Effector CD4-positive, alpha-beta T cell (primary cell): Measurements from ENCODE around the gene PAPOLB.

Source experiments
- DNase-seq: peaks from one replicate; pipeline ENCODE4 v3.0.0-alpha.2; 2020

Gene PAPOLB

GRCh38 chr7:4840079-4840501, 21.7 kb downstream of the PAPOLB start:
- DNase-seq: no peak

GRCh38 chr7:4838626-4839334, 23.1 kb downstream of the PAPOLB start:
- no peak for DNase-seq

GRCh38 chr7:4837803-4838625, 23.8 kb downstream of the PAPOLB start:
- DNase-seq: no peak

GRCh38 chr7:4837041-4837802, 24.6 kb downstream of the PAPOLB start:
- DNase-seq: no peak

- no peak for DNase-seq
Measured at GRCh38 chr7:4836206-4836661, 25.6 kb downstream of the PAPOLB start.

GRCh38 chr7:4835398-4836205, 26.2 kb downstream of the PAPOLB start:
- DNase-seq: no peak

GRCh38 chr7:4834601-4835397, 27.0 kb downstream of the PAPOLB start:
- no peak for DNase-seq

GRCh38 chr7:4833691-4834600, 27.9 kb downstream of the PAPOLB start:
- no peak for DNase-seq

- DNase-seq: no peak
Measured at GRCh38 chr7:4833176-4833575, 28.7 kb downstream of the PAPOLB start.

- DNase-seq: no peak
Measured at GRCh38 chr7:4832711-4833110, 29.1 kb downstream of the PAPOLB start.

- DNase-seq: no peak
Measured at GRCh38 chr7:4831723-4832495, 29.9 kb downstream of the PAPOLB start.

- DNase-seq: peak; percentile 20
Measured at GRCh38 chr7:4830176-4830575, 31.7 kb downstream of the PAPOLB start.

- no peak for DNase-seq
Measured at GRCh38 chr7:4828720-4829383, 33.0 kb downstream of the PAPOLB start.

GRCh38 chr7:4825081-4825480, 36.7 kb downstream of the PAPOLB start:
- DNase-seq: no peak

GRCh38 chr7:4824120-4824775, 37.6 kb downstream of the PAPOLB start:
- DNase-seq: no peak

GRCh38 chr7:4823441-4824119, 38.2 kb downstream of the PAPOLB start:
- no peak for DNase-seq

- DNase-seq: no peak
Measured at GRCh38 chr7:4822677-4823076, 39.2 kb downstream of the PAPOLB start.

GRCh38 chr7:4820967-4821471, 40.8 kb downstream of the PAPOLB start:
- DNase-seq: no peak
